Activated CD4-positive, alpha-beta T cell treated with anti-CD3 and anti-CD28 coated beads for 1 hour (primary cell): ENCODE results near the gene TMEM205.
A peak's percentile ranks its signal among the peaks of the same experiment; 100 is the strongest.
"Not testable (repeated sequence)": the region's sequence is repeated elsewhere in the genome, so short reads cannot be mapped to it uniquely, and the experiment has no call there.

ENCODE experiments used
- DNase-seq: peaks from one replicate; pipeline ENCODE4 v3.0.0-alpha.2; 2020

The TMEM205 gene

GRCh38 chr19:11370744-11371143, 24.7 kb upstream of the TMEM205 start:
- DNase-seq, result no peak

GRCh38 chr19:11367528-11367927, 21.5 kb upstream of the TMEM205 start:
- no peak for DNase-seq

GRCh38 chr19:11365557-11366117, 19.6 kb upstream of the TMEM205 start:
- no peak for DNase-seq

- DNase-seq, result no peak
Observed at GRCh38 chr19:11364935-11365334, 18.9 kb upstream of the TMEM205 start.

- DNase-seq, result no peak
Observed at GRCh38 chr19:11364296-11364904, 18.3 kb upstream of the TMEM205 start.

- no peak for DNase-seq
Observed at GRCh38 chr19:11363881-11364280, 17.8 kb upstream of the TMEM205 start.

- DNase-seq, result no peak
Observed at GRCh38 chr19:11361771-11362731, 16.0 kb upstream of the TMEM205 start.

GRCh38 chr19:11361037-11361770, 15.1 kb upstream of the TMEM205 start:
- no peak for DNase-seq

- no peak for DNase-seq
Observed at GRCh38 chr19:11359421-11359820, 13.4 kb upstream of the TMEM205 start.

GRCh38 chr19:11356676-11357550, 10.8 kb upstream of the TMEM205 start:
- DNase-seq, result no peak

GRCh38 chr19:11356074-11356397, 10.0 kb upstream of the TMEM205 start:
- no peak for DNase-seq

GRCh38 chr19:11355160-11356073, 9.3 kb upstream of the TMEM205 start, which contains the start of gene PLPPR2:
Gene PLPPR2 (plus strand): TSS chr19:11355432. CDS start chr19:11357674, 2,242 bp downstream.
- DNase-seq, result peak; percentile 74

GRCh38 chr19:11354102-11354501, 8.0 kb upstream of the TMEM205 start:
- not testable (repeated sequence) for DNase-seq

- no peak for DNase-seq
Observed at GRCh38 chr19:11349171-11349570, 3.1 kb upstream of the TMEM205 start.

- no peak for DNase-seq
Observed at GRCh38 chr19:11347546-11348039, 1.5 kb upstream of the TMEM205 start.

GRCh38 chr19:11345122-11345803, 805 bp downstream of the TMEM205 start:
- no peak for DNase-seq

GRCh38 chr19:11342429-11342828, 3.6 kb downstream of the TMEM205 start:
- DNase-seq, result no peak

- DNase-seq, result not testable (repeated sequence)
Observed at GRCh38 chr19:11340099-11340467, 6.0 kb downstream of the TMEM205 start.

GRCh38 chr19:11339254-11340098, 6.6 kb downstream of the TMEM205 start, which contains the start of gene RAB3D:
Gene RAB3D (minus strand): TSS chr19:11339657. CDS start chr19:11337399, 2,258 bp downstream.
- peak; percentile 65 for DNase-seq
